Neural progenitor cell (in vitro differentiated cells): ENCODE data around the gene AATK.

Experiments
- EZH2 ChIP-seq: fragments of 200-600 bp; sonication (generic); IDR thresholded peaks from 2 replicates; pipeline ENCODE4 v1.6.1; 2017; ENCODE audit warnings: antibody characterized with exemption, mild to moderate bottlenecking, moderate library complexity
- TF ChIP-seq, protein P1 (sequence below): fragments of 200-600 bp; sonication (generic); IDR thresholded peaks from 2 replicates; pipeline ENCODE4 v1.5.1; 2017; ENCODE audit warnings: antibody characterized with exemption, mild to moderate bottlenecking

GRCh38 chr17:81076141-81076679, 89.8 kb downstream of the AATK start:
- no peak for TF ChIP-seq EZH2
- TF ChIP-seq, protein P1, sequence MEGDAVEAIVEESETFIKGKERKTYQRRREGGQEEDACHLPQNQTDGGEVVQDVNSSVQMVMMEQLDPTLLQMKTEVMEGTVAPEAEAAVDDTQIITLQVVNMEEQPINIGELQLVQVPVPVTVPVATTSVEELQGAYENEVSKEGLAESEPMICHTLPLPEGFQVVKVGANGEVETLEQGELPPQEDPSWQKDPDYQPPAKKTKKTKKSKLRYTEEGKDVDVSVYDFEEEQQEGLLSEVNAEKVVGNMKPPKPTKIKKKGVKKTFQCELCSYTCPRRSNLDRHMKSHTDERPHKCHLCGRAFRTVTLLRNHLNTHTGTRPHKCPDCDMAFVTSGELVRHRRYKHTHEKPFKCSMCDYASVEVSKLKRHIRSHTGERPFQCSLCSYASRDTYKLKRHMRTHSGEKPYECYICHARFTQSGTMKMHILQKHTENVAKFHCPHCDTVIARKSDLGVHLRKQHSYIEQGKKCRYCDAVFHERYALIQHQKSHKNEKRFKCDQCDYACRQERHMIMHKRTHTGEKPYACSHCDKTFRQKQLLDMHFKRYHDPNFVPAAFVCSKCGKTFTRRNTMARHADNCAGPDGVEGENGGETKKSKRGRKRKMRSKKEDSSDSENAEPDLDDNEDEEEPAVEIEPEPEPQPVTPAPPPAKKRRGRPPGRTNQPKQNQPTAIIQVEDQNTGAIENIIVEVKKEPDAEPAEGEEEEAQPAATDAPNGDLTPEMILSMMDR, result no peak
